Activated CD4-positive, alpha-beta T cell treated with anti-CD3 and anti-CD28 coated beads for 24 hours (primary cell): ENCODE data around the gene XRCC3.

Experiments
- DNase-seq, 2 donors: peaks; one replicate each; pipeline ENCODE4 v3.0.0-alpha.2; 2020; ENCODE audit warnings: low read depth in 2 of 2

XRCC3 gene

DNA sequence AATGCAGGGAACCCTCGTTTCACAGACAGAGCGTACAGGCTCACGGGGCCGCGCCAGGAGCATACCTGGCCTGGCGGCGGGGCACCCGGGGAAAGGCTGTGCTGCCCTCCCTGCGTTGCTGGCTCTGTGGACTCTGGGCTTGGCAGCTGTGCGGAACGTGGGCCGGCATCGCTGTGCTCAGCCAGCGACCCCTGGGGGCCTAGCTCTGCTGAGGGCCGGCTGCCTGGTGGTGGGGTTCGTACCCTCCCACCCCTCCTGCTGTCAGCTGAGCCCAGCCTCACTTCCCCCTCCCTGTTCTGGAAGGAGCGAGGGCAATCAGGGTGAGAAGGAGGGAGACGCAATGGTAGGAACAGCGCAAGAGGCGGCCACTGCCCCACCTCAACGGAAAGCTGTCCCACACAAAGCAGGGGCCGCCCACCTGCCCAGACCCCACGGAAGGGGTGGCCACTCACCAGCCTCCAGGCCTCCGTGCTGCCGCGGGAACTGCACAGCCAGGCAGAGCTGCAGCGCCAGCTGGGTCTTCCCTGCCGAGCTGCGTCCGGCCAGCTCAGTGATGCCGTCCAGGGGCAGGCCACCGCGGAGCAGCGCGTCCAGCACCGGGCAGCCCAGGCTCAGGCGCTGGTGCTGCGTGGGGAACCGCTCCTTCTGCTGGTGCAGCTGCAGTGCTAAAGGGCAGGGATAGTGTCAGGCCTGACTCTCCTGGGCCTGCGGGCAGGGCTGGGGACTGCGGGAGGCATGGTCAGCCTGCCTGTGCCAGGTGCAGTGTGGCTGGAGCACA is 8.5 kb downstream of the XRCC3 start:
- no peak for DNase-seq

DNA sequence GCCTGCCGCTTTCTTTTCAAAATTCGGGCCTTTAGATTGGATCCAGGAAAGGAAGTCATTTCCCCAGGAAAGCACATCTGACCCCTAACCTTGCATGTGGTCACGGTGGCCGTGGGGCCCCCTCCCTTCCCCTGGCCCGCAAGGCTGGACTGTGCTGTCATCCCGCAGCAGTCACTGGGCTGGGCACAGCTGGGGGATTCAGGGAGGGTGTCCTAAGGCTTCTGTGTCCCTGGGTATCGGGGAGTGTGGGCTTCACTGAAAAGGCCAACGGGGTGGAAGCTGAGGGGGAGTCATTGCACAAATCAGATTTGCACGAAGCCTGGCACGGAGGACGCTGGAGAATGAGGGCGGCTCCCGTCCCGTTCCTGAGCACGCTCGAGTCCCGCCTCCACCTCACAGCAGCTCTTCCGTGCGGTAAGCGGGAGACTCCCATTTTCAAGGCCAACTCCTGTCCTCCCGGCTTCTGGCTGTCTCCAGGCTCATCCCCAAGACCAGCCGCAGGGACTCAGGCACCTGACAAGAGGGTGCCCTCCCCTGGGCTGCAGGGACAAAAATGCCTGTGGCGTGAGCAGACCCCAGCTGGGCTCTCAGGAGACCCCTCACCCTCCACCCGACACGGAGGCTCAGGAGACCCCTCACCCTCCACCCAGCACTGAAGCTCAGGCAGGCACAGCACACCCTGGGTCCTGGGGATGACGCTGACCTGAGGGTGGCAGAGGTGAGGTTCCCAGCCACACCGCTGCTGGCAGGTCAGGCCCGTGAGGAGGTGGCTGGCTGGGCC is 9.6 kb downstream of the XRCC3 start:
- no peak for DNase-seq

DNA sequence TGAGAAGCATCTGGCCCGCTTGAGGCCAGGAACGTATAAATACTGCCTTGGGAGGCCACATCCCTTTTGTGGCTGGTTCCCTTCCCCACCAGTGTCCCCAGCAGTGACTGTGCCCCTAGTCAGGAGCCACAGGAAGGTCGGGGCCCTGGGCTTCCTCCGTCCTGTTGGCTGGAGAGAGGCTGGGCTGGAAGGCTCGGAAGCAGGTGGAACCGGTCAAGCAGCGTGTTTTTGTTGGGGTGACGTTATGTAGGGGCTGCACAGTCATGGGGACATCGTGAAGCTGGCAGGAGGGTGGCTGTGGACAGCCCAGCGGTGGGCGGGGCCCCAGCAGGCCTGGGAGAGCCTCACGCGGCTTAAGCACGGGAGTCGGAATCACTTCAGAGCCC is 10.1 kb downstream of the XRCC3 start:
- DNase-seq, result no peak

DNA sequence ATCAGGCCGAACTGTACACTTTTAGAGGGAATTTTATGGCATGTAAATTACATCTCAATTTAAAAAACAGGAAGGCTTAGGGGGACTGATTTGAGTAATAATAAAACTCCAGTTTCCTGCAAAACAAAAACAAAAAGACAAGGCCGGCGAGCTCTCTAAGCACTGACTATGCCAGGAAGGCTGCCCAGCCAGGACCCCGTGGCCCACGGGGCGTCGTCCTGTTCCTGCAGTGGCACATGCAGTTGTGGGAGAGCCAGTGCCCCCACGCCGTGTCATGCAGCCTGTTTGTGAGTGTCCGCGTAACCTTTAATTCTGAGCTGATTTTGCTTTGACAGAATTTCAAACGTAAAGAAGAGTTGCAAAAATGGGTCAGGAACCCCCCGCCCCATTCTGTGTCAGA is 10.5 kb downstream of the XRCC3 start:
- DNase-seq, result no peak

DNA sequence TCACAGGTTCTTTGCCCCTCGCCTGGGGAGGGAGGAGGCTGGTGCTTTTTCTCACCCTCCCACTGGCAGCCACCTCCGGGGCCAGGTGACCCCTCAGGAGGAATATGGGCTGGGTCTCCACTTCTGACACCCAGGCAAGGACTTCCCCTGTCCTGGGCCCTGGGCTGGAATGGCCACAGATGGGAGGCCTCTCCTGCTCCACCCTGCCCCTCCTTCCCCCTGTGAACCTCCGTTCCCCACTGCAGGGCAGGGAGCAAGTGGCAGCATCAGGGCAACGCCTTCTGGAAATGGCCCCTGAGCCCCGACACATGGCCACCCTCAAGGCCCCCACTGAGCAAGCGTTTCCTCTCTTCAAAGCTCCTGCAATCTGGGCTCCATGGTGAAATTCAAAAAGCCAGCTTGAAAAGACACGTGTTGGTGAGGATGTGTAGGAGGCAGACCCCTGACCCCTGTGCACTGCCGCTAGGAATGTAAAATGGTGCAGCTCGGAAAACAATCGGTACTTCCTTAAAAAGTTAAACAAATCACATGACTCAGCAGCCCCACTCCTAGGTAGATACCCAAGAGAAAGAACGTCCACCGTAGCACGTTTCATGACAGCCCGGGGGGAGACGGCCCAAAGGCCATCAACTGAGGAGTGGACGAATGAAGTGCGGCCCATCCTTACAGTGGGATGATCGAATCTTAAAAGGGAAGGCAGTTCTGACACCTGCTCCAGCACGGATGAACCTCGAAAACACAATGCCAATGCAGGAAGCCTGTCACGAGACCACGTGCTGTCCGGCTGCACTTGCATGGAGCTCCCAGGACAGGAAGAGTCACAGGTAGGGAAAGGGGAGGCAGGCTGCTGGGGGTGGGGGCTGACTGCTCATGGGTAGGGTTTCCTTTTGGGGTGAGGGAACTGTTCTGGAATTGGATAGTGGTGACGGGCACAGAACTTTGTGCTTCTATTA is 11.5 kb downstream of the XRCC3 start:
- DNase-seq, result no peak

DNA sequence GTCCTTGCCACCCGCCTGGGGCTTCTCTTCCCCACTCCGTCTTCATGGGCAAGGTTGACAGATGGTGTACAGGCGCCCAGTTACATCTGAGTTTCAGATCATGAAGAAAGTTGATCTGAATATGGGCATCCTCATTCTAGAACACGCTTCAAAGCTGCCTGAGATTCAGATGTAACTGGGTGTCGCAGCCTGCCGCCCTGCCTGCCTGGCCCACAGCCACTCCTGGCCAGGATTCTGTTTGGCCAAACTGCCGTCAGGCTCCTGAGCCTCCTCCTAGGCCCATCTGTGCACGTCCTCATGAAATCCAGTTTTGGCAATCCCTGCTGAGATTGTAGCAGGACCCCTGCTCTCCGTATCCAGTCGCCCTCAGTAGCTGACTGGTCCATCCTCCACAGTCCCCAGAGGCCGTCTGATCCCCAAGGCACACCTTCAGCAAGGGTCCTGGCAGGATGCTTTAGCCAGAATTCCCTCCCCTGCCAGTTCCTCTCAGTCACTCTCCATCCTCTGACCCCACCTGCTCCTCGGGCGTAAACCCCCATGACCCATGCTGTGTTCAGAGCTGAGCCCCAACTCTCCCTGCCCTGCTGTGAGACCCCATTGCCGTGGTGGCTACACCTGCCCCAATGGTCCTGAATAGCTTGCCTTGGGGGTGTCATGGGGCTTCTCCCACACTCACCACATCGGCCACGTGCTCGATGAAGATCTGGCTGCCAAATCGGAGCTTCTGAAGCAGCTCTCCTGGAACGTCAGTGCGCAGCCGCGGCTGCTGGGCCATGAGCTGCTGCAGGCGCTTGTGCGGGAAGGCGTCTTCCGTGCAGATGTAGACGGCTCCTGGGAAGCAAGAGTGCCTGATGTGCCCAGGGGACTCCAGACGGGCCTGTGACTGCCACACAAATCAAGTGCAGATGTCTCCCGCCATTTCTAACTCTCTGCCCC is 12.5 kb downstream of the XRCC3 start:
- DNase-seq, result no peak

DNA sequence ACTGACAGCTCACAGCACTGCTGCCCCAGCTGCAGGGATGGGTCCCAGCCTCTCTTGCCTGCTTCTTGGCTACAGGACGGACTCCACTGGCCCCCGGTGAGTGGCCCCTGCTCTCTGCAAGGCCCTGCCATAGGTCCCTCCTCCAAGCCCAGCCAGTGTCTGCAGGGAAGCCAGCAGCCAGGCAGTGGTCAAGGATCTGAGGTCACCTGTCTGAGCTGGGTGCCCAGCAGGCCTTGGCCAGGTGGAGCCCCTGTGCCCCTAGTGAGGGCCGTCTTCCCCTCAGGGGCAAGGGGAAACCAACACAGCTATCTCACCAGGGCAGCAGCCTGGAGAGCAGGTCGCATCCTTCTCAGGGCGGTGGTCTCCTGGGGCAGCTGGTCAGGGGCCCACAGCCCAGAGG is 13.2 kb downstream of the XRCC3 start:
- DNase-seq, result no peak

DNA sequence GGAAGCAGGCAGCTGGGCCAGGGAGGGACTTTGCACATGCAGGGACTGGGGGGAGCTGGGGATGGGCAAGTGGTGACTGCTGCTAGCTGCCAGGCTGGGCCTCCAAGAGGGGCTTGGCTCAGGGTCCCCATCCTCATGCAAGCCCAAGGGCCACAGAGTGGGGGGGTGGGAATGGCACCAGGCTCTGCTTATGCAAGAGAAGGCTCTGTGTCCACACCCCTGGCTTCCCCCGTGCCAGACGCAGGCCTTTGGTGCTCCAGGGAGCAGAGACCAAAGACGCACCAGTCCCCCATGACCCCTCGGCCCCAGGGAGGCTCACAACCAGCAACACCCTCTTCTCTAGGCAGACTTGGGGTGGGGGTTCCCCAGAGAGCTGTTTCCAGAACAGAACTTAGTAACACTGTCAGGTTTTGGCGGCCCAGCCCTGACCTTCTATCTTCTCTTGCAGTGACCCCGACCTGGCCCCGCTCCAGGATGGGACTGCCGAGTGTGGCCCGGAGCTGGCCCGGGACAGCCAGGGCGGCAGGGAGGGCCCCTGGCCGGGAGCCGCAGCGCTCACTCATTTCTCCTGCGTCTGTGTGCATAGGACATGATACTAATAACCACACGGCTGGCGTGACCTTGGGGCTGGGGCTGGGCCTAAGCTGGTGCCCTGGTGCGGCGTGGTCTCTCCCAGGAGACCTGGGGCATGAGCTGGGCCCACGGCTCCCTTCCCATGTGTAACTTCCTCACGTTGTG is 14.3 kb downstream of the XRCC3 start:
- no peak for DNase-seq

DNA sequence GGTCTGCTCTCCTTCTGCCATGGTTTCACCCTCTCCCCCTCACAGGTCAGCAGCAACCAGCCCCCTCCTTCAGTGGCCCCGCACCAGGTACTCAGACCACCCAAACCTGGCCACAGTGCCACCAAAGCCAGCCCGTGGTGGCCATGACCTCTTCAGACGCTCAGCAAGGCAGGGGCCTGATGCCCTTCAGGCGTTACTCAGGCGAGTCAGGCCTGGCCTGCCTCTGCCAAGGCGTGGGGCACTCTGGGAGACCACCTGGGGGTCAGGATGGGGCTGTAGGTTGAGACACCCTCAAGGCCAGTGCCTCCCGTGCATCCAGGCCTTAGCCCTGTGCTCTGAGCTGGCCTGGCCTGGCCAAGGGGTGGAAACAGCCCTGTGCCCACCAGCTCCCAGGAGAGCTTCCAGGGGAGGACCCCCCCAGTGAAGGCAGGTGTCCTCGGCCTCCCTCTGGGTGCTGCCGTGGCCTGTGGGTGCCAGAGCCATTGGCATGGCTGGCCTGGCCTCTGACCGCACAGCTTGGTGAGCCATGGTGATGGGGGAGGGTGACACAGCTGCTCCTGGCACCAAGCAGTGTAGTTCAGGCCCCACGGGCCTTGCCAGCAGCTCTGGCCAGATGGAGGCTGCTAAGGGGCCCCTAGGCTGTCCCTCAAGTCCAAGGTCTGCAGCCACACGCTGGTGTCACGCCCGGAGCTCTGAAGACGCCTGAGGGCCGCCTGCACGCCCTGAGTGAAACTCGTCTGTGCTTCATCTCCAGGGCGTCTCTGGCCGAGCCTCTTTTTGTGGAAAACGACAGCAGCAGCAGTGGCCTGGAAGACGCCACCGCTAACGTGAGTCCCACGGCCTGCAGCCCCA is 15.1 kb downstream of the XRCC3 start:
- DNase-seq, result no peak

DNA sequence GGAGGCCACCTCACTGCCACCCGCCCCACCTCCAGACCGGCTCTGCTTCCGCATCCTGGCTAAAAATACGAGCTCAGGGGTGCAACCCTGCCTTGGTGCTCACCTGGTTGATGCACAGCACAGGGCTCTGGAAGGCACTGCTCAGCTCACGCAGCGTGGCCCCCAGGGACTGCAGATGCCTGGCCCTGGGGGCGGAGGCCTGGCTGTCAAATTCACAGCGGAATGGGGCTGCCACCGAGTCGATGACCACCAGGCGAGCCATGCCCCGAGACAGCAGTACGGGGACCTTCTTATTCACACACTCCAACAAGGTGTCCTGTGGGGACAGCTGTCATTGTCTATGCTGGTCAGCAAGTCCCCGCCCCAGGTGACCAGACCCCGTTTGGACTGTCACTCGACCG is 16.0 kb downstream of the XRCC3 start:
- DNase-seq, result no peak

DNA sequence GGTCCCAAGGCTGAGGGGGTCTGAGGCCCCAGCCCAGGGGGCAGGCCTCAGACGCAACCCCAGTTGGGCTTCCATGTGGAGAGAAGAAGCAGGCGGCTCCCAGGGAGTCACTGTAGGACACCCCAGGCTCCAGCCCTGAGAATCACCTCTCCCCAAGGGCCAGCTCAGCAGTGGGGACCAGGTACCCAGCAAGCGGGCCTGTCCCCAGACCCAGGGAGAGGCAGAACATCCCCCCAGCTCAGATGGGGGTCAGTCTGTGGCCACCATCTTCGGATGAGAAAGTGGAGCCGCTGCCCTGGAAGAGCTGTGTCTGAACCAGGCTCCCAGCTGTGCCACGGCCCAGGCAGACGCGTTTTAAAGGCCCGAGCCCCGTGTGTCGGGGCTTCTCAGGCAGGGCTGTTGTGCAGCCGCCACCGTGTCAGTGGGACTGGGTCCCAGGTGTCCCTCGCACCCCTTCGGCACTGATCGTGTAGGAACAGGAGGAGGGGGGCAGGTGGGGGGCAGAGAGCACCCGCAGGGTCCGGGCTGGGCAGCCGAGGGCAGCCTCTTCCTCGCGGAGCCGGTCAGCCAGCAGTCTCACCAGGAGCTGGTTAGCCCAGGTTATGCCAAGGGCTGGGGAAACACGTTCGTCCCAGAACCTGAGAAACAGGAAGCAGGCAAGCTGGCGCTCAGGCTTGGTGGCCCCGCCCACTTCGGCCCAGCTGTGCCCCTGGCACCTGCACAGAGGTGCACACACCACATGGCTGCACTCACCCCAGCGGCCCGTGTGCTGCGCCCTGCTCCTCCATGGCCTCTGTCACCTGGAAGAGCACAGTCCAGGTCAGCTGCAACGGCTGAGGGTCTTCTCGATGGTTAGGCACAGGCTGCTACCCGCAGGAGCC is 16.6 kb downstream of the XRCC3 start:
- DNase-seq, result no peak

DNA sequence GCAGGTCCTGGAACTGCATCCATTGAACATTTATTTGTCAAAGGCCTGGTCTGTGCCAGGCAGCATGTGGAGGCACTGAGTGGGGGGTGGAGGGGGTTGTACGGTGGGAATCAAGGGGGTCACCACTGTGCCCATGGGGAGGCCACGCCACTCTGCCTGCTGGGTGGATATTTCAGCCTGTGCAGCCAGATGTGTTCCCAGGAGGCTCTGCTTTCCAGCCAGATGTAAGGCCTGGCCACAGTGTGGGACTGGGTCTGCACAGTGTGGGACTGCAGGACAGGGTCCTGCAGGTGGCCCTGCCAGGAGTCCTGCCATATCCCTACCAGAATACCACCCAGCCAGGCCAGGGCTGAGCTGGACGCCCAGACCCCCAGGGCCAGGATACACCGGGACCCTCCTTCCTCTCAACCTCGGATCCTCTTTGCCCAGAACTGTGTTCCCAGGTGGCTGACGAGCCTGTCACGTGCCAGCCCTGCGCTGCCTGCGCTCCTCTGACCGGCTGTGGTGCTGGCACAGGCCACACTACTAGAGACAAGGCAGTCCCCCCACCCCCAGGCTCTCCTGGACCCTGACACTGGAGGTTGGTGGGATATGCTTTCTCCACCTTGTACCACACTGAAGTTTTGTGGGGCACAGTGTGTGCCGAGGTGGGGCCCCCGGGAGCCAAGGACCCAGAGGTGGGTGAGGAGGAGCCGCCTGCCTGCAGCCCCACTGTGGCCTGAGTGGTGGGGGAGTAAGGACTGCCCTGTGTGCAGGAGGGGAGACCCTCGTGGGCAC is 17.5 kb downstream of the XRCC3 start:
- DNase-seq, result no peak

DNA sequence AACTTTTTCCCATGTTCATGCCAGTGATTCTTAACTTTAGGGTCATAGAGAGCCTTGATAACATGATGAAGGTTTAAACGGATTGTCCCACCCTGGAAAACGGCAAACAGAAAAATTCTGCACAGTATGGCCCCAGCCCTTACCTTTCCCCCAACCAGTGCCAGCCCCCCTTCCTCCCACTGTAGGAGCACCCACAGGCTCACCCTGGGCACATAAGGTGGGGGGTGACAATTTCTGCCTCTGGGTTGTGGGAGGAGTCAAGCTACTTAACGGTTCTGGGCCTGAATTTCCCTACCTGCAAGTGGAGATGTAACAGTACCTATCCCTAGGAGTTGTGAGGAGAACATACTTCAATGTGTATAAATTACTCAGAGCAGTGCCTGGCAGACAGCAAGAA is 18.0 kb downstream of the XRCC3 start:
- no peak for DNase-seq

DNA sequence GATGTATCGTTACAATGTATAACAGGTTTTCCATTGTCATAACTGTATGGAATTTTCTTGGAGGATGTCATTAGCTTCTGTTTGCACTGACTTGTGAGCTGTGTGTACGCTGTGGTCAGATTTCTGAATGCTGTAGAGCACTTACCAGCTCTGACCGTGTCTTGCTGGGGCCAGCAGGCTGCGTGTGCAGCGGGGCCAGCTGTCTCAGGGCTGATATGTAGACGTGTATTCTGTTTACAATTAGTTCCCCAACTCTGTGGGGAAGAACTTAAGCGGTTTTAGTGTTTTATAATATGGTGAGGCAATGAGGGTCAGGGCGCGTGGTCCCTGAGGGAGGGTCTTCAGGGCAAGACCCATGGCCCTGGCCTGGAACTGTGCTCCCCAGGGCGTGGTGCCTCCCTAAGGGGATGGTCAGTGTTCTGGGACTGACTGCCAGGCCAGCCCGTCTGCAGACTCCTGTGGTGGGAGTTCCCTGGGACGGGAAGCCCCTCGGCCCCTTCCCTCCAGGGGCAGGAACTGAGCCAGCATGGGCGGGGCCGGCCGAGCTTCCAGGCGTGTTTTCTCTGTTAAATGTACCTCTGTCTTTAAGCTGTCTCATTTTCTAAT is 18.7 kb downstream of the XRCC3 start:
- DNase-seq, result no peak

DNA sequence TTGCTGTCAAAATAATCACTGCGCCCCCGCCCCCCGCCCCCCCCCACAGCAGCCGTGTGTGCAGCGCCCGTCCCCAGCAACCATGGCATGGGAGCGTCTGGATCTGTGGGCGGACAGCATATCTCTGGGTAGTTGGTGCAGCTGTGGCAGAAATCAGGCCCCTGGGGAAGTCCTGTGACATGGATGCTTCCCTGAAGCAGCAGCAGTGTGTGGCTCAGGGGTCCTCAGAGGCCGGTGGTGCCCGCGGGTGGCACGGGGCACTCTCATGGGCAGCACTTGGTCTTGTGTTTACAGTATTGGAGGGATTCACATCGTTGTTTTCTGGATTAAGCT is 19.2 kb downstream of the XRCC3 start:
- no peak for DNase-seq

DNA sequence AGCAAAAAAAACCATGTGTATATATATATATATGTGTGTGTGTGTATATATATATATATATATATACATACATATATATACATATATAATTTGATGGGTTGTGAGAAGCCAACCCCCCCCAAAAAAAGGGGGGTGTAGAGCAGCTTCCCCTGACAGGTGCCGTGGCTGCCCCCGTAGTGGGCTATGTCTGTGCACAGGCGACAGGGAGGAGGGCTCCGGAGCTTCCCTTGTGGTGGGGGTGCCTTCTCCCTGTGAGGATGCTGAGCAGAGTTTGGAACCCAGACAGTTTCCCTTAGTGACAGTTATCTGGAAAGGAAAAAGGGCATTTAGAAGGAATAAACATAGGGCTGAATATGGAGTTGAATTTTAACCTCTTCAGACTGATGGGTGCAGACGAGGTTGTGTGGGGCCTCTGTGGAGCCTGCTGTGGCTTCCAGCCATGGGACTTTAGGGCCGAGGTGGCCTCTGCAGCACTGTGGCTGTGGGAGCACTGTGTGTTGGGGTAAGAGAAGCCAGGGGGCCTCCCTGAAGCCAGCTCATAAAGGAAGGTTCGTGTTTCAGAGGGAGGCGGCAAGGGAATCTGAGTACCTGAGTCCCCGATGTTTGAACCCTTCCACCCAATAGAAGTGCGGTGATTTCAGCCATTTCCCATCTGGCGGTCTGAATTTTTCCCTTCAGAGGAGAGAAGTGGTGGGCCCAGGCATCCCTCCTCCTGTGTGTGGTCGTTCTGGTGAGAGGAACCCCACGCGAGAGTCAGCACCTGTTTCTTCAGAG is 19.8 kb downstream of the XRCC3 start:
- no peak for DNase-seq

DNA sequence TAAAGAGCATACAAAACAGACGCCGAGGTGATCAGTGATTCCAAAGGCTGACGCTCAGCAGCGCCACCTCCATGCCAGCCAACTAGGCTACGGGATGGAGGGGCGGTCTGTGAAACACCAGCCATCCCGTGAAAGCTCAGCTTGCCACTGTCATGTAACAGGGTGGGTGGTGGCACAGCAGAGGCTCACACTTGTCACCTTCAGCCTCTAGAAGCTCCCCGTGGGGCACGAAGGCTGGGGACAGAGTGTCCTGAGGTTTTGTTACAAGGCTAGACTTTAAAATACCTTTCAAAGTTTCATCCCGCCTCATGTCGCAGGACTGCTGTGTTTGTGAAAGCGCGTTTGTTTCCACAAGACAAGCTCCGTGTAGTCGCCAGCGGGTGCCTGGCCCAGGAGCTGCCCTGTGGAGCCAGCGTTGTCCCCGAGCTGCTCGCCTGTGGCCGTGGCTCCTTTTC is 20.7 kb downstream of the XRCC3 start:
- no peak for DNase-seq
